Measurements from ENCODE around the gene ZACN.

ZACN gene

GRCh38 chr17:76082326-76083251 lies 3.6 kb downstream of the ZACN start:
- H3K4me3 ChIP-seq (ENCODE audit: low read length), result no peak overlapping the region
- H2BK120ac ChIP-seq (ENCODE audit: low read depth, low read length), result no peak overlapping the region
- no CpG with 5 or more reads among the region's 20 CpGs for WGBS (ENCODE audit: extremely low coverage, insufficient coverage, low lambda C conversion rate)
- H3K9ac ChIP-seq (ENCODE audit: low read length), result no peak overlapping the region
- no peak overlapping the region for H4K8ac ChIP-seq (ENCODE audit: low read depth, low read length)
- H3K18ac ChIP-seq (ENCODE audit: low read length), result no peak overlapping the region
- no peak overlapping the region for H3K4me2 ChIP-seq (ENCODE audit: low read length)
- no peak overlapping the region for H2BK5ac ChIP-seq (ENCODE audit: low read length)
- H3K23ac ChIP-seq (ENCODE audit: low read length), result no peak overlapping the region
- H2BK15ac ChIP-seq (replicated peaks; ENCODE audit: low read depth), result no peak overlapping the region
- no peak overlapping the region for H3K56ac ChIP-seq (ENCODE audit: low read length)
- no peaks in the 10 kb centered on the region for H3K79me1 ChIP-seq (ENCODE audit: low read length)
- H2AK5ac ChIP-seq (ENCODE audit: low read length), result no peak overlapping the region
- no peak for DNase-seq
- peaks cover 10% of the 10 kb centered on the region for H3K27me3 ChIP-seq (ENCODE audit: insufficient read depth, low read length, poor library complexity)
- H3K4ac ChIP-seq (ENCODE audit: low read depth, low read length), result no peak overlapping the region
- no peak overlapping the region for H4K5ac ChIP-seq (ENCODE audit: low read length)
- H3K79me2 ChIP-seq (ENCODE audit: control insufficient read depth, insufficient read depth, low read length), result no peaks in the 10 kb centered on the region
- no peak overlapping the region for H3K27ac ChIP-seq (ENCODE audit: low read depth, low read length)
- peaks cover 9% of the 10 kb centered on the region for H3K36me3 ChIP-seq (ENCODE audit: control insufficient read depth, insufficient read depth, low read length)
- H3K4me1 ChIP-seq (ENCODE audit: control insufficient read depth, low read depth, low read length), result peaks cover 10% of the 10 kb centered on the region

DNA sequence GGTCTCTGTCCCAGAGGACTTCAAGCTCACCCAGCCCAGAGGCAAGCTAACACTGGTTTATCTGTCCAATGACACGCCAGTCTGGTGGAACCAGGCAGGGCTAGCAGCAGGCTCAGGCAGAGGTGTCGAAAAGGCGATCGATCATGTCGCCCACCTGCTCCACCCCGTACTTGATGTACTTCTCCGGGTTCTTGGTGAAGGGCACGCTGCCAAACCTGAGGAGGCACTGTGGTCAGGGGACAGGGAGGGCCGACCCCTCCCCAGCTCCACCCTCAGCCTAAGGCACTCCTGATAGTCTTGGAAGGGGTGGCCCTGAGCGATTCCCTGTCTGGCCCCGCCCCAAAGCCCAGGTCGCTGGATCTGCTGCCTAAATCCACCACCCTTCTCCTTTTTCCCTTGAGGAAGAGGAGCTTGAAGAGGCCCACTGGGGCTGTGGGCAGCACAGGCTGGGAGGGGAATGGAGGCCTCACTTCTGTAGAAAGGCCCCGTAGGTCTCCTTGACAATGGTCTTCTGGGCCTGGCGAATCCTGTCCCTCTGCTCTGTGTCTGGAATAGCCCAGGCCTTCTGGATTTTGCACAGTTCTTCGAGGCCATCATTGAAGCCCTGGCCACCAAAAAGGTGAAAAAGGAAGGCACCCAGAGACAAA lies 4.7 kb downstream of the ZACN start:
- no peak overlapping the region for H2BK120ac ChIP-seq (ENCODE audit: low read depth, low read length)
- H3K4me1 ChIP-seq (ENCODE audit: control insufficient read depth, low read depth, low read length), result peaks cover 10% of the 10 kb centered on the region
- H3K27ac ChIP-seq (ENCODE audit: low read depth, low read length), result no peak overlapping the region
- H3K4me2 ChIP-seq (ENCODE audit: low read length), result no peak overlapping the region
- H3K27me3 ChIP-seq (ENCODE audit: insufficient read depth, low read length, poor library complexity), result peaks cover 6% of the 10 kb centered on the region
- no peak overlapping the region for H4K5ac ChIP-seq (ENCODE audit: low read length)
- no peak overlapping the region for H2BK15ac ChIP-seq (replicated peaks; ENCODE audit: low read depth)
- WGBS (ENCODE audit: extremely low coverage, insufficient coverage, low lambda C conversion rate), result no CpG with 5 or more reads among the region's 15 CpGs
- no peaks in the 10 kb centered on the region for H3K79me2 ChIP-seq (ENCODE audit: control insufficient read depth, insufficient read depth, low read length)
- H3K79me1 ChIP-seq (ENCODE audit: low read length), result no peaks in the 10 kb centered on the region
- no peak overlapping the region for H3K23ac ChIP-seq (ENCODE audit: low read length)
- no peak overlapping the region for H3K18ac ChIP-seq (ENCODE audit: low read length)
- no peak overlapping the region for H3K9ac ChIP-seq (ENCODE audit: low read length)
- H2AK5ac ChIP-seq (ENCODE audit: low read length), result no peak overlapping the region
- H4K8ac ChIP-seq (ENCODE audit: low read depth, low read length), result no peak overlapping the region
- H3K36me3 ChIP-seq (ENCODE audit: control insufficient read depth, insufficient read depth, low read length), result peaks cover 14% of the 10 kb centered on the region
- no peak overlapping the region for H3K4me3 ChIP-seq (ENCODE audit: low read length)
- H3K4ac ChIP-seq (ENCODE audit: low read depth, low read length), result no peak overlapping the region
- H3K56ac ChIP-seq (ENCODE audit: low read length), result no peak overlapping the region
- DNase-seq, result no peak
- H2BK5ac ChIP-seq (ENCODE audit: low read length), result no peak overlapping the region

GRCh38 chr17:76085066-76085730 lies 6.2 kb downstream of the ZACN start:
- no peaks in the 10 kb centered on the region for H3K79me2 ChIP-seq (ENCODE audit: control insufficient read depth, insufficient read depth, low read length)
- no peak overlapping the region for H3K18ac ChIP-seq (ENCODE audit: low read length)
- H3K27me3 ChIP-seq (ENCODE audit: insufficient read depth, low read length, poor library complexity), result no peaks in the 10 kb centered on the region
- H2BK15ac ChIP-seq (replicated peaks; ENCODE audit: low read depth), result no peak overlapping the region
- H3K56ac ChIP-seq (ENCODE audit: low read length), result no peak overlapping the region
- no peak overlapping the region for H2AK5ac ChIP-seq (ENCODE audit: low read length)
- peaks cover 6% of the 10 kb centered on the region for H3K4me1 ChIP-seq (ENCODE audit: control insufficient read depth, low read depth, low read length)
- H3K79me1 ChIP-seq (ENCODE audit: low read length), result no peaks in the 10 kb centered on the region
- H3K36me3 ChIP-seq (ENCODE audit: control insufficient read depth, insufficient read depth, low read length), result peaks cover 15% of the 10 kb centered on the region
- no peak overlapping the region for H2BK120ac ChIP-seq (ENCODE audit: low read depth, low read length)
- H2BK5ac ChIP-seq (ENCODE audit: low read length), result no peak overlapping the region
- no peak for DNase-seq
- H3K23ac ChIP-seq (ENCODE audit: low read length), result no peak overlapping the region
- H3K27ac ChIP-seq (ENCODE audit: low read depth, low read length), result no peak overlapping the region
- no peak overlapping the region for H3K4me2 ChIP-seq (ENCODE audit: low read length)
- no peak overlapping the region for H4K8ac ChIP-seq (ENCODE audit: low read depth, low read length)
- no peak overlapping the region for H3K4me3 ChIP-seq (ENCODE audit: low read length)
- WGBS (ENCODE audit: extremely low coverage, insufficient coverage, low lambda C conversion rate), result no CpG with 5 or more reads among the region's 17 CpGs
- H3K9ac ChIP-seq (ENCODE audit: low read length), result no peak overlapping the region
- no peak overlapping the region for H3K4ac ChIP-seq (ENCODE audit: low read depth, low read length)
- no peak overlapping the region for H4K5ac ChIP-seq (ENCODE audit: low read length)

DNA sequence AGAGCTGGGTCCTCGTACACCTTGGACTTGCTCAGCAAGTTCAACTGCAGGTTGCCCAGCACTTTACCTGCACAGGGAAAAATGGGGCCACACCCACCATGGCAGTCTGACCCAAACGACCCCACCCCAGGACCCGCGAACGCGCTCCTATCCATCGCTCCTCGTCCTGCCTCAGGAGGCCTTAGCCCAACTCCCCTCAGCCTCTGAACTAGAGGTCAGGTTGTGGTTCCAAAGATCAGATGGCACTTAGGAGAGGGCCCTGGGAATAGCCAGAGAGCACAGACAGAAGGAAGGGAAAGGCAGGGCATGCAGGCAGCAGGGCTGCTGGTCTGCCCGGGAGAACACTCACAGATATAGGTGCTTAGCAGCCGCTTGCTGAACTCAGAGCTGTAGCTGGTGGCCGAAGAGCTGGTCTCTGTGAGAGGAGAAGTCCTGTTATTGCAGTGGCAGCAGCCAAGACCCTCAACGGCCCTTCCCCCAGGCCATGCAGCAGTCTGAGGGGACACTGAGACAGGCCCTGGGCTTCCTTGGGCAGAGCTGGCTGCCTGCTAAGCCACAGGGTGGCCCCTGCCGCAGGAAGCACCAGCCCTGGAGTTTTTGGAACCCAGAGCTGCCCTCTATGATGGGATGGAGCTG lies 6.9 kb downstream of the ZACN start:
- H2BK5ac ChIP-seq (ENCODE audit: low read length), result no peak overlapping the region
- H3K9ac ChIP-seq (ENCODE audit: low read length), result no peak overlapping the region
- H3K79me1 ChIP-seq (ENCODE audit: low read length), result no peaks in the 10 kb centered on the region
- H3K27ac ChIP-seq (ENCODE audit: low read depth, low read length), result no peak overlapping the region
- no peak overlapping the region for H2BK120ac ChIP-seq (ENCODE audit: low read depth, low read length)
- no peak overlapping the region for H4K8ac ChIP-seq (ENCODE audit: low read depth, low read length)
- H2BK15ac ChIP-seq (replicated peaks; ENCODE audit: low read depth), result no peak overlapping the region
- H3K56ac ChIP-seq (ENCODE audit: low read length), result no peak overlapping the region
- no peak for DNase-seq
- no peak overlapping the region for H2AK5ac ChIP-seq (ENCODE audit: low read length)
- H3K4me3 ChIP-seq (ENCODE audit: low read length), result no peak overlapping the region
- no peaks in the 10 kb centered on the region for H3K27me3 ChIP-seq (ENCODE audit: insufficient read depth, low read length, poor library complexity)
- H3K79me2 ChIP-seq (ENCODE audit: control insufficient read depth, insufficient read depth, low read length), result no peaks in the 10 kb centered on the region
- peaks cover 15% of the 10 kb centered on the region for H3K36me3 ChIP-seq (ENCODE audit: control insufficient read depth, insufficient read depth, low read length)
- H3K4me2 ChIP-seq (ENCODE audit: low read length), result no peak overlapping the region
- no peak overlapping the region for H3K23ac ChIP-seq (ENCODE audit: low read length)
- H4K5ac ChIP-seq (ENCODE audit: low read length), result no peak overlapping the region
- no peak overlapping the region for H3K18ac ChIP-seq (ENCODE audit: low read length)
- H3K4me1 ChIP-seq (ENCODE audit: control insufficient read depth, low read depth, low read length), result peaks cover under 1% of the 10 kb centered on the region
- WGBS (ENCODE audit: extremely low coverage, insufficient coverage, low lambda C conversion rate), result no CpG with 5 or more reads among the region's 13 CpGs
- no peak overlapping the region for H3K4ac ChIP-seq (ENCODE audit: low read depth, low read length)

DNA sequence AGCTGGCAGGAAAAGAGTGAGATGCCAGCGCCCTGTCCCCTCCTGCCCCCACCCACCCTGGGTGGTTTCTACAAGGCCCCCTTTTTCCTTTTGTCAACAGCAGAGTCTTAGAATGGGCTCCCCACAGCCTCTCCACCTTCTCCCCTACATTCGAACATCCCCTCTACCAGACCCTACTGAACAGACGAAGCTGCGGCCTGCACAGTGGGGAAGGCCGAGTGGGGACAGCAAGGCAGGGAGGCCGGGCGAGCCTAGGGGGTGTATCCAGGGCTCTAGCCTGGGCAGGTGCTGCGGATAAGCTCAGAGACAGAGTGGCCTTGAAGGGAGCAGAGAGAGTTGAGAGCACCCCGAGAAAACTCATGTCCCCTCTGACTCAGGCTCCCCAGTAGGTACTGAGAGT lies 7.4 kb downstream of the ZACN start:
- Histone ChIP-seq H3K79me1 (ENCODE audit: low read length) (no peaks in the 10 kb centered on the region), H2AK5ac (ENCODE audit: low read length) (no peak overlapping the region), H2BK5ac (ENCODE audit: low read length) (no peak overlapping the region), H3K4me1 (ENCODE audit: control insufficient read depth, low read depth, low read length) (no peaks in the 10 kb centered on the region), H3K27me3 (ENCODE audit: insufficient read depth, low read length, poor library complexity) (no peaks in the 10 kb centered on the region), H2BK120ac (ENCODE audit: low read depth, low read length) (no peak overlapping the region), H3K4me3 (ENCODE audit: low read length) (no peak overlapping the region), H3K27ac (ENCODE audit: low read depth, low read length) (no peak overlapping the region), H3K18ac (ENCODE audit: low read length) (no peak overlapping the region), H3K4ac (ENCODE audit: low read depth, low read length) (no peak overlapping the region), H4K8ac (ENCODE audit: low read depth, low read length) (no peak overlapping the region), H3K9ac (ENCODE audit: low read length) (no peak overlapping the region), H3K56ac (ENCODE audit: low read length) (no peak overlapping the region), H2BK15ac (replicated peaks; ENCODE audit: low read depth) (no peak overlapping the region), H3K36me3 (ENCODE audit: control insufficient read depth, insufficient read depth, low read length) (peaks cover 17% of the 10 kb centered on the region), H3K4me2 (ENCODE audit: low read length) (no peak overlapping the region), H3K23ac (ENCODE audit: low read length) (no peak overlapping the region), H3K79me2 (ENCODE audit: control insufficient read depth, insufficient read depth, low read length) (no peaks in the 10 kb centered on the region), H4K5ac (ENCODE audit: low read length) (no peak overlapping the region)
- WGBS (ENCODE audit: extremely low coverage, insufficient coverage, low lambda C conversion rate), result no CpG with 5 or more reads among the region's 9 CpGs
- no peak for DNase-seq

All from mesendoderm (in vitro differentiated cells).